Skin epidermis (tissue), 12 donors: ENCODE data around the gene GAK.
"Not testable (repeated sequence)": the region's sequence is repeated elsewhere in the genome, so short reads cannot be mapped to it uniquely, and the experiment has no call there.

Experiments
- H3K27ac ChIP-seq, 21 experiments: fragments of 200-600 bp; sonication (generic) in 11 of 21; one replicate each; pipeline ENCODE4 v1.5.0; 2020; ENCODE audit warnings: mild to moderate bottlenecking in 3 of 21, inconsistent platforms in 2 of 21, moderate library complexity in 2 of 21
- H3K4me3 ChIP-seq, 7 experiments: fragments of 200-600 bp; sonication (generic) in 2 of 7; one replicate each; pipeline ENCODE4 v1.5.0; 2020; ENCODE audit warnings: inconsistent platforms in 2 of 7, mild to moderate bottlenecking in 2 of 7, moderate library complexity in 1 of 7

GAK gene

DNA sequence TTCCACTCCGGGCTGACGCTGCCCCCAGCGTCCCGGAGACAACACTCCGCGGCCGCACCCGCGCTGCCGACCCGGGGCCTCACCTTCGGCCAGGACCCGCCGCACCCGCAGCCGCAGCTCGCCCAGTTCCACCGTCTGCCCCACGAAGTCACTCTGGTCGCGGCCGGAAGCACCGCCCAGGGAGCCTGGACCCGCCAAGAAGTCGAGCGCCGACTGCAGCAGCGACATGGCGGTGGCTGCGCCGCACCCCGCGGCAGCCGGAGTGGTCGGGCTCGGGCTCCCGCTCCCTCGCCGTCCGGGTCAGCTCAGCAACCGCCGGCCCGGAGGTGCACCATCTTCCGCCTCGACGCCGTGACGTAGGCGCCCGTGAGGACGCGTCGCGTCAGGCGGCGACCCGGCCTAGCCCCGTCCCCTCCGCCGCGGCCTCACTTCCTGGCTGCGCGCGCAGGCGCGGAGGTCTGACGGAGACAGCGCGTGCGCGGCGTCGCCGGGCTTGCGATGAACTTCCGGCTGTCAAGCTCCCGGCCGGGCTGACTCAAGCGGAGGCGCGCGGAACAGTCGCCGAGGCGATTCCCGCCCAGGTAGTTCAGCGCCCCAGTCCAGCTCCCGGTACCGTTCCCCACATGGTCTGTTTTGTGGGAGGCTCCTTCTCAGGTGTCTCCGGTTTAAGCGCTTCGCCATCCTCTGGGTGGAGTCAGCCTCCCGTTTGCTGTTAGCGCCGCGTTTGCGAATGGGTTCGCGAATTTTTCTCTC lies at the start of gene GAK, which contains the start of gene TMEM175:
TSS of gene GAK (minus strand) at position 357 of the 753 bp plus-strand sequence. CDS start at position 228, 129 bp downstream.
TSS of gene TMEM175 (plus strand) at position 501 of the 753 bp plus-strand sequence. CDS start 15,280 bp downstream, outside the sequence.
- peak within 1 kb of the TSS; percentile 77 to 99 (median 97) for H3K4me3 ChIP-seq
- H3K27ac ChIP-seq: peak within 1 kb of the TSS; percentile 86 to 99 (median 96)

DNA sequence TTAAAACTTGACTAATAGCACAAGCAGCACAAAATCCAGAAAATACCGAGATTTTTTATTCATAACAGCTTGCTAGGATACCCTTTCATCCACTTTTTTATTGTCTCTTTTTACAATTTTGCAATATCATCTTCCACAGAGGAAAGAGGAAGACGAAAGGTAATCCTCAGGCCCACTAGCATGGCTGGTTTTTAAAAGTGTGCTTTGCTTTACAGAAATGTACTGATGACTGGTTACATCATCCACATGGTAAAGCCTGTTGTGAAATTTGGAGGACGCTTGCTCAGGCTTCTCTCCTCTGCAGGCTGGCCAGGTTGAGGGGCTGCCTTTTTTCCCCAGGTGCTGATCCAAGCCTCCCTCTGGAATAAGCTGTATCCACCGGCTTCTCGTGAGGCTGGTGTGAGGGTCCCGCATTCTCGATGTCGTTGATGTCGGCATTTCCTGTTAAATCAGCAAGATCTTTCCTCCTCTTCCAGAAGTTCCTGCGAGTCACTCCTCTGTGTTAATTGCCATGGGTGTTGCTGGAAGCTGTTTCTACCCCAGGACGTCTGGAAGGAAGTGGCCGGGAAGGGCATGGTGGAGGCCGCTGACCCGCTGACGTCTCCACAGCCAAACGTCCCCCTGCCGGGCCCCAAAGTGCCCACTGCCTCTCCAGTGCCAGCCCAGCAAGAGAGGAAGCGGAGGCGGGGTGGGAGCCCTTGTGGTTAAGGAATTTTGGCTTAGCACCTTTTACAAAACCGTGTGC lies 47.0 kb upstream of the GAK start:
- Histone ChIP-seq H3K27ac (no peak overlapping the region), H3K4me3 (no peak overlapping the region)

DNA sequence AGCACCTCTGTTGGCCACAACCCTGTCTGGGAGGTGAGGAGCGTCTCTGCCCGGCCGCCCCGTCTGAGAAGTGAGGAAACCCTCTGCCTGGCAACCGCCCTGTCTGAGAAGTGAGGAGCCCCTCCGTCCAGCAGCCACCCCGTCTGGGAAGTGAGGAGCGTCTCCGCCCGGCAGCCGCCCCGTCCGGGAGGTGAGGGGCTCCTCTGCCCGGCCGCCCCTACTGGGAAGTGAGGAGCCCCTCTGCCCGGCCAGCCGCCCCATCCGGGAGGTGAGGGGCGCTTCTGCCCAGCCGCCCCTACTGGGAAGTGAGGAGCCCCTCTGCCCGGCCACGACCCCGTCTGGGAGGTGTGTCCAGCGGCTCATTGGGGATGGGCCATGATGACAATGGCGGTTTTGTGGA lies 43.9 kb upstream of the GAK start:
- not testable (repeated sequence) for H3K4me3 ChIP-seq, H3K27ac ChIP-seq

DNA sequence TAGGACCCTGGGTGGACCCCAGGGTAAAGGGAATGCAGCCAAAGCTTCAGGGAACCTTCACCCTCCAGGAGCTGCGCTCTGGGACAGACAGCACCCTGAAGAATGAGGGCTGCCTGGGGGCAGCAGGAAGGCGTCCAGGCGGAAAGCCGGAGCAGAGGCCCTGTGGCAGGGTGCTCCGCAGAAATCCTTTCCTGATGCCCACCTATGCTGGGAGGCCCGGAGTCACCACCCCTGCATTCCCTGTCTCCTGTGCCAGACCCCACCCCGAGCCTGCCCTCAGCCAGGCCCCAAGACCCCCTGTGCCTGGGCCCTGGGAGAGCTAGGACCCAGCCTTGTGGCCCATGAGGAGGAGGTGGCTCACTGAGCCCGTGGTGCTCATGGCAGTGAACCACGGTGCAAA lies 42.6 kb upstream of the GAK start:
- no peak overlapping the region for H3K4me3 ChIP-seq
- no peak overlapping the region for H3K27ac ChIP-seq

DNA sequence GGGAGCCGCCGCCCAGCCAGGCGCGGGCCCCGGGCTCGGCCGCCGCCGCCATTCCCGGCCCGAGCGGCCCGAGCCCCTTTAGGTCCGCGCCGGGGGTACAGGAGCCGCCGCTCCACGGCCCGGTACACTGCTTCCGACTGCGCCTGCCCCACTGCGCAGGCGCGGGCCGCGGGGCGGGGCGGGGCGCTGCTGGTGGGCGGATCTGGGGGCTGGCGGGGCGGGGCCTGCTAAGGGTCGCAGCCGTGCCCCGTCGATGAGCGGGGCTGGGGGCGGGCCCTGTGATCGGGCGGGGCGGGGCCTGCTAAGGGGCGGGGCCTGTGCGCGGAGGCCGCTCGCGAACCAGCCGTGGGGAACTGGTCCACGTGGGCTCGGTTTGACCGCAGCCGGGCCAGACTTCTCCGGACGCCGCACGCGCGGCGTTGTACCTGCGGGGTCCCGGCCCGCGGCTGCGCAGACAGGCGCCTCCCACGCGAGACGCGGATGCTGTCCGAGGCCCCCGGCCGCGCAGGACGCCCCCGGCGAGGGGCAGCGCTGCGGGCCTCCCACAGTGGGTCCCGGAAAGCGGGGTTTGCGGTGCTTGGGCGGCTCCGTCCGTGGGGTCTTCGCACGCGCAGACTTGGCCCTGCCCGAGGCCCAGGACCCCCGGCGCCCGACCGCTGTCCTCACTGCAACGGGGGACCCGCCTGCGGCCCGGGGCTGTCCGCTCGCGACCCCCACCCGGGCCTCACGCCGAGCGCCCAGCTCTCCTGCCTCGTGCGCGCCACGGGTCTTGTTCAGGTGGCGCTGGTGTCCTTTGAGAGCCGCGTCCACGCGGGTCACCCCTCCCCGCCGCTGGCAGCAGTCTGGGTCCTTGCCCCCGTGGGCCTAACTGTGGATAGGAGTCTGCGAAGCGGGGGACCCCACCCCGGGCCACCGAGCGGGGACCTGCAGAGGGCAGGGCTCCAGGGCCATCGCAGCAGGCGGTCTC lies 41.6 kb upstream of the GAK start, which contains the start of gene DGKQ:
TSS of gene DGKQ (minus strand) at position 139 of the 967 bp plus-strand sequence. CDS start at position 52, 87 bp downstream.
- Histone ChIP-seq H3K4me3 (peak within 1 kb of the TSS; percentile 54 to 82 (median 72)), H3K27ac (peak within 1 kb of the TSS in 18 of 21 experiments; percentile 2 to 80 (median 50))

DNA sequence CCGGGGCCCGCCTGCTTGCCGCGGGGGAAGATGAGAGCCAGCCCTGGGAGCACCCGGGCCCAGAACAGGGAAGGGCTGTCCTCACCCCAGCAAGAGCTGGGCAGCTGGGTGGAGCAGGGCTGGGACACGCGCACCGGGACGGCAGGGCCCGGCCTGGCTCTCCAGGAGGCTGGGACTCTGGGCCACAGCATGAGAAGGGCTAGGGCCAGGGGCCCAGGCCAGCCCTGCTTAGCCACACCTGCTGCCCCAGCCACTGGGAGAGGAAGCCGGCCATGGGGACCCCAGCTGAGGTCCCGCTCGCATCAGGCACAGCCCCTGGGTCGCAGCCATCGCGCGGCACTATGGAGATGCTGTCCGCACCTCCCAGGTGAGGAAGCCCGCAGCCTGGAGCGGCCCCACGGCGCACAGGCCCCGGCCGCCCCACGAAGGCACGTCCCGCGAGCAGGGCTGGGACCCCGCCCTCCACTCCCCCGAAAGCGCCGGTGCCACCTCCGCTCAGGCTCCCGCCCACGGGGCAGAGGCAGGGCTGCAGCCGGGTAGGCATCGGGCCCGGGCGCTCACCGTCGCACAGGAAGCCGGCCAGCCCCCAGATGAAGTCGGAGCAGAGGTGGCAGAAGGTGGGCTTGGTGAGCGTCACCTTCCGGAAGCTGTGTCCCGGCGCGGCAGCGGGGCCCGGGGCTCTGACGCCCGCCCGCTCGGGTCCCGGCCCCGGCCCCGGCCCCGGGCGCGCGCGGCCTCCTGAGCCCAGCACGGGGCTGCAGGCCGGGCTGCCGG lies 40.7 kb upstream of the GAK start:
- Histone ChIP-seq H3K4me3 (peak overlapping the region; percentile 54 to 82 (median 72)), H3K27ac (peak overlapping the region in 17 of 21 experiments; percentile 10 to 80 (median 51))

DNA sequence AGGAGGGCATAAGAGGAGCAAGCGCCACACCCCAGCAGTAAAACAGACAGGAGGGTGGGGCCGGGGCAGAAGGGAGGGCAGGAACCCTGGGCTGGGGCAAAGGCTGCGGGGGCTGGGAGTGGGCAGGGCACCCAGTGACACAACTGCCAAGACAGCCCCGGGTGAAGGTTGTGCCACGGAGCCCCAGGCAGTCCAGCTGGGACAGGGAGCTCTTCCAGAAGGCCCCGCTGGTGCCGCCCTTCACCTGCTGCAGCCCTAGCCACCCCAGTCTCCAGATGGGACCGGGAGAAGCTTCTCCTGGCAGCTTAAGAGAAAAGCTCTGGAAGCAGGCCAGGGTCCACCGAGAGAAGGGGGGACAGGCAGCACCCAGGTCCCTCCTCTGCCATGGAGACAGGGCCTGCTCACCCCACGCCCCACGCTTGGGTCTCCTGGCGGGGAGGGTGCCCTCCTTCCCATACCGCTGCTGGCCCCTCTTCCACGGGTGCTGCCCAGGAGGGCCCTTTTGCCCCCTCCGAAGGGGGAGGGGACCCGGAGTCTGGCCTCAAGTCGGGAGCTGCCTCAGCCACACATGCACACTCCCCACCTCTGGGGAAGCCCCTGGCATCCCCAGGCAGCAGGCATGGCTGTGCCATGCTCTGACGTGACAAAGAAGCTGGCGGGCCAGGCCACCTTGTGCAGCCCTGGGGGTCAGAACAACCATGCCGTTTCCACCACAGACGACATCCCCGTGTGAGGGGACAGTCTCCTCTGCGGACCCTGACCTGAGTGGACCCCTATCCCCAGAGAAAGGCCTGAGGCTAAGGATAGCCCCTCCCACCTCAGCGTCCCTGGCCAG lies 39.8 kb upstream of the GAK start:
- Histone ChIP-seq H3K4me3 (peak overlapping the region; percentile 54 to 82 (median 72)), H3K27ac (peak overlapping the region in 9 of 21 experiments; percentile 23 to 80 (median 66))

DNA sequence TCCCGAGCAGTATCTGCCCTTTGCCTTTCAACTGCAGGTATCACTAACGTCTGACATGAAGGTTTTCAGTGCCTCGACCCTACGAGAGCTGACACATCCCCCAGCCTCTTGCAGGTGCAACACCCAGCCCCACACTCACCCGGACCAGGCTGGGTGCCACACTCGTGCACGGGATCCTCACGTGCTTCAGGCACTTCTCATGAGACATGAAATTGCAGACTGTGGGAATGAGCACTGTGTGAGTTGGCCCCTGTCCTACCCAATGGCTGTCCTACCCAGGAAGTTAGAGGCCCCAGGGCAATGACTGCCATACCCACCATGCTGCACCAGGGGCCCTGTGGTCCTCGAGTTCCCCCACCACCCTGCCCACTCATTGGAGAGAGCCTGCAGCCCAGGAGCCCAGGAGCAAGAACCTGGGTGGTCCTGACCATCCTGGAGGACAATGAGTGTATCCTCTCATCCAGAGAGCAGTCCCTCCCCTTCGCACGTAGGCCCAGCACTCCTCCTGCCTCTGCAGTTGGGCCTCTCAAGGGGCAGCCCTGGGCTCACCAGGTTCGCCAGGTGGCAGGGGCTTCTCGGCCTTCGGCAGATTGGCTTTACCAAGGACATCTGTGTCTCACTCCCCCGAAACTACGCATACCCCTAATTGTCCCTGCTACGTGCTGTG lies 38.9 kb upstream of the GAK start:
- no peak overlapping the region for H3K4me3 ChIP-seq
- peak overlapping the region in 2 of 21 experiments; percentile 10 to 66 for H3K27ac ChIP-seq

DNA sequence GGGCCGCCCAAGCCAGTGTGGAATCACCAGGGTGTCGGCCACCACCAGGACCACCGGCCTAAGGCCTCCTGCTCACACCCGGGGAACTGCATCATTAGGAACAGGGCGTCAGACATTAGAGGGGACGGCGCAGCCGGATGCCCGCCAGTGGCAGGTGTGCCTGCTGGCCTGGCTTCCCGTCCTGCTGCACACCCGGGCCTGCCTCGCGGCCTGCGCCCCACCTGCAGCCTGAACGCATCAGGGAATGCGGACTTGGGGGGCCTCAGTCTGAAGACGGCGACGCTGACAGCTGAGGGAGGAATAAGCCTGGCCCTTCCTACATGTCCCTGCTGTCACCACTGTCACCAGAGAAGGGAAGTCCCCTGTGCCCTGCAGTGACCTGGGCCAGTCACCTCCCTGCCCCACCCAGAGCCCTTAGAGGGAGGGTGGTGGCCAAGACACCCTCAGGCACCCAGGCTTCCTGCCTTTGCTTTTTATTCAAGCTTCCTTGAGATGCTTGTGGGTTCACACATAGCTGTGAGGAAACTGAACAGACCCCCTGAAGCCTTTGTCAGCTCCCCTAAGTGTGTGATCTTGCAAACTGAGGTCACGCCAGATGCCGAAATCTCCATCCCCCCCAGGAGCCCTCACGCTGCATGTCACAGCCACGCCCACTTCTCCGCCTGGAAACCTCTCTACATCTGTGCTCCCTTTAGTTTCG lies 38.1 kb upstream of the GAK start:
- no peak overlapping the region for H3K27ac ChIP-seq
- H3K4me3 ChIP-seq: no peak overlapping the region

DNA sequence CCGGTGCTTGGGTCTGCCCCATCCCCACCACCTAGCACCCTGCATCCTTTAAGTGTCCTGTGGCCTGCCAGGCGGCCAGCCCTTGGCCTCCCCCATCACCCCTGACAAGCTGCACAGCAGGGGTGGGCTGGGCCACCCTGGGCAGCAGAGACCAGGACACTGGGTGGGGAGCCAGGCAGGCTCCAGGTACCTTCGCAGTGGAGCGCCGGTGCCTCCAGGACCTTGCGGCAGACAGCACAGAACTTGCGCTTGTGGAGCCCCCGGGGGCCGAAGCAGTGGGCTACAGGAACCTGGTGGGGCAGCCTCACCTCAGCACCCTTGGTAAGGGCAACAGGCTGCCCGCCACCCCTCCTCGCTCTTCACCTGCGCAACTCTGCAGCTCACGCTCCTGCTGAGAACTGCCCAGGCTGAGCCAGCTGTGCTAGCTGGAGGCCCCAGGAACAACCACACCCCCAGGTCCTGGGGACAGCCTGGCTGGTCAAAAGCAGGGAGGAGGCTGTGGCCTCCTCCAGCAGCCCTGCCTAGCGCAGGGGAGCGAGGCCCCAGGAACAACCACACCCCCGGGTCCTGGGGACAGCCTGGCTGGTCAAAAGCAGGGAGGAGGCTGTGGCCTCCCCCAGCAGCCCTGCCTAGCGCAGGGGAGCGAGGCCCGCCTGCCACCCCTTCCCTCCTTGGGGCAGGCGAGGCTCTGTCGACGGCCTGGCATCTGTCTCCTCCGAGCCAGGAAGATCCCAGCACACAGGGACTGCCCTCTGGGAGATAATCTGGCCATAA lies 36.7 kb upstream of the GAK start:
- Histone ChIP-seq H3K4me3 (no peak overlapping the region), H3K27ac (no peak overlapping the region)

DNA sequence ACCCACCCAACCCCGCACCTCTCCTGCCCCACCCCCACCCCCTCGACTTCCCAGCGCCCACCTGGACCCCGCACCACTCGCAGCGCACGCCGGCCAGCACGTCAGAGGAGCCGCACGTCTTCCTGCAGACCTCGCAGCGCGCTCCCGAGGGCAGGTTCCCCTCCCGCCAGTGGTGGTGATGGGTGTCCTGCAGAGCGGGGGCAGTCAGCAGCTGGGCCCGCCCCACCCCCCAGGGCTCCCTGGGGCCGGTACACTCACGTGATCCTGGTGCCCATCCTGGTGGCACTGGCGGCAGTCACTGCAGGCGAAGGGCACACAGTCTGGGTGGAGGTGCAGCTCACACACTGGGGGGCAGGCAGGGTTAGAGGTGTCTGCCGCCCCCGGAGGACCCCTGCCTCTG lies 36.1 kb upstream of the GAK start:
- Histone ChIP-seq H3K27ac (no peak overlapping the region), H3K4me3 (no peak overlapping the region)

DNA sequence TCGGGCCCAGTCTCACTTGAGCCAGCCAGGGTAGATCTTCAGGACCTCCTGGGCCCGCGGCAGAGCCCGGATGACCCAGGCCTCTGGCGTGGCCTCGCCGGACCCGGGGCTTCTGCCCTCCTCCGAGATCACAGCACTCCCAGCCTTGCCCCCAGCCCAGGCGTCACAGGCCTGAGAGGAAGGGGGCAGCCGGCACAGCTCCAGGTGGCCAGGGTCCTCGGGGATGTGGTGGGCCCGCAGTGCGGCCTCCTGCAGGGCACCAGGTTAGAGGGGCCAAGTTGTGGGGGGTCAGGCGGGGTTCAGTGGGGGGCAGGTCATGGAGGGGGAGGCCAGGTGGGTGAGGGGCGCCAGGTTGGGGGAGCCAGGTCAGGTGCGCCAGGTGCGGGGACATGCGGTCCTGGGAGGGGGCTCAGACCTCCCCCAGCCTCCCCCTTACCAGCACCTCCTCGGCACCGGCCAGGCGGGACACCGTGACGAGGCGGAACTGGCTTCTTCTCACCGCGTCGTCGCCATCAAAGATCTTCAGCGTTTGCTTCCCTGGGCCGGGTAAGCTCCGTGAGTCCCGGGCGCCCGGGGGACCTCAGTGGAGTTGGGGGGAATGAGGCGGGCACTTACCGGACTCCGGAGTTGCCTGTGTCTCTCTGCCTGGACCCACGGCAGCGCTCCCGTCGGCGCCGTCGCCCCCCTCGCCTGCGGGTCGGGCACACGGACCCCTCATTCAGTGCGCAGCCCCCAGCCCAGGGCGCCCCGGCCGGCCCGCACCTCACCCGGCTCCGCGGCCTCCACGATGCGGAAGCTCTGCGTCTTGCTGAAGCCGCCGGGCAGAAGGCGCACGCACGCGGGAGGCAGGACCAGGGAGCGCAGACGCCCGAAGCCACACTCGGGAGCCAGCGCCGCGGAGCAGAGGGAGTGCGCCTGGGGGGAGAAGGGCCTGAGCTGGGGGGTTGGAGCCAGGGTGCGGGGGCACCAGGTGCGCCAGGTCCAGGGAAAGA lies 35.3 kb upstream of the GAK start:
- no peak overlapping the region for H3K27ac ChIP-seq
- no peak overlapping the region for H3K4me3 ChIP-seq

DNA sequence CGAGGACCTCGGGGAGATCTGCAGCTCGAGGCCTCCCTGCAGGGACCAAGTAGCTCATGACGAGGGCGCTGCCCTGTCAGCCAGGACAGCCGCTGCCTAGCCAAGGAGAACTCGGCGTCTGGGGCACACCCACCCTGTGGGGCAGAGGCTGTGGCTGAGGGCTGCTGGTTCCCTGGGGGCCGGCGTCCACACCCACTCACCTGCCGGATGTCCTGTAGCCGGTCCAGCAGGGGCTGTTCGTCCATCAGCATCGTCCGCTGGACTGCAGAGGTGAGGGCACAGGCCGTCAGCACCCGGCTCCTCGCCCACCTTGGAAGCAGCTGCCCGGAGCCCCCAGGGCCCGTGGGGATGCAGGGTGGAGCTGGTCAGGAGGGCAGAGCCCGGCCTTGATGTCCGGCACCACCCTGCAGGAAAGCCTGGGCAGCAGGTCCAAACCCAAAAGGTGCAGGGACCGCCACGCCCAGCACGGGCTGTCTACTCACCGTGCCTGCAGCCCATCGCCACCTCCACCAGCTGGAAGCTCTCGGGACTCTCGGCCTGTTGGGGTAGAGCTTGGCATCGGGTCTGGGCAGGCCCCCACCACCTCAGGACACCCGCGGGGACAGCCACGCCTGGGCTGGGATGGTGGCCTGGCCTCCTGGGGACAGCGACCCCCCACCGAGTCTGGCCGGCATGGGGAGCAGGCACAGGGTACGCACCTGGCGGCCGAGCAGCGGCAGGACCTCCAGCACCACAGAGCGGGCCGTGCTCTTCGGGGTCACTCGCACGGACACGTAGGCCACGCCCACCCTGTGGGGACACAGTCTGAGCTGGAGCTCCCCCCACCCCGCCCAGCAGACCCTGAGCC lies 34.4 kb upstream of the GAK start:
- Histone ChIP-seq H3K4me3 (no peak overlapping the region), H3K27ac (no peak overlapping the region)

DNA sequence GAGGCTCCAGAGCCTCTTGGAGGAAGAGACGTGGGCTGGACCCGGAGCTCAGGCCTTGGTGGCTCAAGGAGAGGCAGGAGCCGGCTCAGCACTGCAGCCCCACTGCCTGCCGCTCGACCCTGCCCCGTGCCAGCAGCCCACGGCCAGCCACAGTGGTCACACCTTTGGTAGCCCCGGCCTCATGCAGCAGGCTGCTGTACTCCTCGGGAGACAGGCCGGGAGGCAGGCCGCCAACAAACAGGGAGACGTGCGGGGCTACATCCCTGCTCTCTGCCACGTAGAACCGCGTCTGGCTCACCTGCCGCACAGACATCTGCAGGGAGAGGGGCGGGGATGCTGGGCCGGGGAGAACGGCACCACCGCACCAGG lies 33.6 kb upstream of the GAK start:
- Histone ChIP-seq H3K4me3 (no peak overlapping the region), H3K27ac (no peak overlapping the region)
